ENCODE data around the gene OR4N2. TPM values are rescaled to one million over a fixed set of nuclear protein-coding genes. Genes with fewer than 3 reads are reported as not detected.
"Not testable (repeated sequence)": the region's sequence is repeated elsewhere in the genome, so short reads cannot be mapped to it uniquely, and the experiment has no call there.

OR4N2 gene
- total RNA-seq, 4 donors from 2014 or later = not detected

- H3K36me3 ChIP-seq = no peaks in the 10 kb centered on the region
- no peaks in the 10 kb centered on the region for H3K4me1 ChIP-seq
- WGBS, 2 donors = 35 to 42% methylated on average over 1 of the region's 1 CpG
- no peak overlapping the region for H3K4me3 ChIP-seq
- TF ChIP-seq POLR2A (IDR thresholded peaks at IDR 0.05) (no peak), CTCF (IDR thresholded peaks at IDR 0.05) (no peak)
- no peak for DNase-seq
- peaks cover 0 to 30% (median 18%) of the 10 kb centered on the region in 3 donors for H3K9me3 ChIP-seq
- no peaks in the 10 kb centered on the region for H3K27me3 ChIP-seq
- intact Hi-C loops (cut with DNase I) = no loop called here
- H3K27ac ChIP-seq = no peak overlapping the region
Measured at GRCh38 chr14:19823178-19823577, 19.6 kb downstream of the OR4N2 start.

- no peak for TF ChIP-seq CTCF (IDR thresholded peaks at IDR 0.05)
- no peak for TF ChIP-seq POLR2A (IDR thresholded peaks at IDR 0.05)
- intact Hi-C loops (cut with DNase I) = no loop called here
- Histone ChIP-seq H3K4me1 (no peaks in the 10 kb centered on the region), H3K36me3 (no peaks in the 10 kb centered on the region), H3K27me3 (no peaks in the 10 kb centered on the region), H3K27ac (no peak overlapping the region), H3K9me3 (peaks cover 0 to 30% (median 18%) of the 10 kb centered on the region in 3 donors), H3K4me3 (no peak overlapping the region)
- DNase-seq = no peak
- 25 to 27% methylated on average over 1 of the region's 1 CpG for WGBS, 2 donors
Measured at GRCh38 chr14:19823765-19824164, 20.2 kb downstream of the OR4N2 start.

- not testable (repeated sequence) for H3K4me1 ChIP-seq, DNase-seq, H3K9me3 ChIP-seq
Measured at GRCh38 chr14:19827626-19828244, 24.2 kb downstream of the OR4N2 start.

GRCh38 chr14:19828314-19828713 is 24.7 kb downstream of the OR4N2 start:
- 65 to 83% methylated on average over 1 to 2 of the region's 2 CpGs for WGBS, 2 donors
- H3K9me3 ChIP-seq = peaks cover 0 to 6% (median 3%) of the 10 kb centered on the region in 3 donors
- intact Hi-C loops (cut with DNase I) = no loop called here
- TF ChIP-seq POLR2A (IDR thresholded peaks at IDR 0.05) (no peak), CTCF (IDR thresholded peaks at IDR 0.05) (no peak)
- no peaks in the 10 kb centered on the region for H3K4me1 ChIP-seq
- H3K36me3 ChIP-seq = no peaks in the 10 kb centered on the region
- no peak for DNase-seq
- H3K4me3 ChIP-seq = no peak overlapping the region
- no peaks in the 10 kb centered on the region for H3K27me3 ChIP-seq
- H3K27ac ChIP-seq = no peak overlapping the region

More at GRCh38 chr14:19827626-19828244, 24.2 kb downstream of the OR4N2 start:
- H3K36me3 ChIP-seq; H3K4me3 ChIP-seq; H3K27me3 ChIP-seq; intact Hi-C loops (cut with DNase I); H3K27ac ChIP-seq: not testable (repeated sequence)
- WGBS, 2 donors = 63 to 64% methylated on average over 11 to 12 of the region's 12 CpGs

GRCh38 chr14:19834203-19834848 is 30.8 kb downstream of the OR4N2 start:
- DNase-seq; H3K4me3 ChIP-seq; H3K4me1 ChIP-seq; H3K36me3 ChIP-seq; H3K27me3 ChIP-seq; H3K27ac ChIP-seq; intact Hi-C loops (cut with DNase I): not testable (repeated sequence)
- H3K9me3 ChIP-seq = peaks cover 0 to 42% (median 16%) of the 10 kb centered on the region in 3 donors
- 66 to 75% methylated on average over 7 of the region's 8 CpGs for WGBS, 2 donors

- Histone ChIP-seq H3K27me3 (no peaks in the 10 kb centered on the region), H3K27ac (no peak overlapping the region), H3K4me3 (no peak overlapping the region), H3K9me3 (peaks cover 0 to 42% (median 15%) of the 10 kb centered on the region in 3 donors), H3K4me1 (no peaks in the 10 kb centered on the region), H3K36me3 (no peaks in the 10 kb centered on the region)
- TF ChIP-seq CTCF (IDR thresholded peaks at IDR 0.05) = no peak
- TF ChIP-seq POLR2A (IDR thresholded peaks at IDR 0.05) = no peak
- intact Hi-C loops (cut with DNase I) = no loop called here
- no peak for DNase-seq
Measured at GRCh38 chr14:19838433-19838832, 34.9 kb downstream of the OR4N2 start.

Data from esophagus squamous epithelium (tissue), 5 donors.